Prostate gland (tissue), 2 donors: ENCODE measurements around the gene SYMPK.

Experiments
- POLR2A ChIP-seq: fragments of 450-650 bp; IDR thresholded peaks from one replicate; pipeline ENCODE4 v1.6.1; 2016; ENCODE audit warnings: antibody characterized with exemption, mild to moderate bottlenecking
- POLR2AphosphoS5 ChIP-seq: sonication (generic); formaldehyde crosslinking; IDR thresholded peaks from one replicate; pipeline ENCODE4 v1.6.1; 2017; ENCODE audit warnings: antibody characterized with exemption
- TF ChIP-seq, protein P1 (sequence below), 4 experiments: fragments of 200-600 bp in 2 of 4; fragments of 450-650 bp in 2 of 4; sonication (generic) in 2 of 4; IDR thresholded peaks; 1 replicate in 3 of 4; 2 replicates in 1 of 4; pipeline ENCODE4 v1.5.1; 2016 to 2019; ENCODE audit warnings: antibody characterized with exemption in 4 of 4, mild to moderate bottlenecking in 2 of 4, moderate library complexity in 2 of 4

DNA sequence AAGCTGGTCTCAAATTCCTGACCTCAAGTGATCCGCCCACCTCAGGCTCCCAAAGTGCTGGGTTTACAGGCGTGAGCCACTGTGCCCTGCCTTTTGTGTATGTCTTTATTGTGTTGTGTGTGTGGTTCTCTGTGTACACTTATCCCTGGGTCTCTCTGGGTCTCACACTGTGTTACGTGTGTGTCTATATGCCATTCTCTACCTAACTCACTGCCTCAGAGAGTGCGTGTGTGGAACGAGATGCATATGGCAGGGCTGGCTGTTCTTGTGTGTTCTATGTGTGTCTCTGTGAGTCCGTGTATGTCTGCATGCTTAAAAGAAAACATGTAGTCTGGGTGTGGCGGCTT, 11.6 kb upstream of the SYMPK start:
- TF ChIP-seq POLR2A: no peak
- TF ChIP-seq, protein P1, sequence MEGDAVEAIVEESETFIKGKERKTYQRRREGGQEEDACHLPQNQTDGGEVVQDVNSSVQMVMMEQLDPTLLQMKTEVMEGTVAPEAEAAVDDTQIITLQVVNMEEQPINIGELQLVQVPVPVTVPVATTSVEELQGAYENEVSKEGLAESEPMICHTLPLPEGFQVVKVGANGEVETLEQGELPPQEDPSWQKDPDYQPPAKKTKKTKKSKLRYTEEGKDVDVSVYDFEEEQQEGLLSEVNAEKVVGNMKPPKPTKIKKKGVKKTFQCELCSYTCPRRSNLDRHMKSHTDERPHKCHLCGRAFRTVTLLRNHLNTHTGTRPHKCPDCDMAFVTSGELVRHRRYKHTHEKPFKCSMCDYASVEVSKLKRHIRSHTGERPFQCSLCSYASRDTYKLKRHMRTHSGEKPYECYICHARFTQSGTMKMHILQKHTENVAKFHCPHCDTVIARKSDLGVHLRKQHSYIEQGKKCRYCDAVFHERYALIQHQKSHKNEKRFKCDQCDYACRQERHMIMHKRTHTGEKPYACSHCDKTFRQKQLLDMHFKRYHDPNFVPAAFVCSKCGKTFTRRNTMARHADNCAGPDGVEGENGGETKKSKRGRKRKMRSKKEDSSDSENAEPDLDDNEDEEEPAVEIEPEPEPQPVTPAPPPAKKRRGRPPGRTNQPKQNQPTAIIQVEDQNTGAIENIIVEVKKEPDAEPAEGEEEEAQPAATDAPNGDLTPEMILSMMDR (IDR thresholded peaks at IDR 0.05): no peak
- no peak for TF ChIP-seq POLR2AphosphoS5
